ENCODE data around the gene ADGRV1.

The ADGRV1 gene

DNA sequence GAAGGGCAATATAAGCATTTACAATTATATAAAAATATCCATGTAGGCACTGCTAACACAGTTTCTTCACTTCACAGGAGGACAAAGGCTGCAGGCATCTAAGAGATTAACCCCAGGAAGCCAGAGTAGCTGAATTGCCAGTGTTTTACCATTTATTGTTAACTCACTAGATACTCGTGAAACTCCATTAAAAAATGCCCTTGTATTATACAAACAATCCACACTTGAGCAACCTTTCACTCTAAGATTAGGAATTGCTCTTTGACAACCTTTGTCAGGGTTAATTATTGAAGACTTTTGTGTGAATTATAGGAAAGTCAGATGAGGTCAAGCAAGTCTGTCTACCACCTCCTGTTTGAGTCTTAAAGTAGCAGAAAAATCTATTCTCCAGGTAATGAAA, 317.8 kb downstream of the ADGRV1 start:
- no peak for DNase-seq

DNA sequence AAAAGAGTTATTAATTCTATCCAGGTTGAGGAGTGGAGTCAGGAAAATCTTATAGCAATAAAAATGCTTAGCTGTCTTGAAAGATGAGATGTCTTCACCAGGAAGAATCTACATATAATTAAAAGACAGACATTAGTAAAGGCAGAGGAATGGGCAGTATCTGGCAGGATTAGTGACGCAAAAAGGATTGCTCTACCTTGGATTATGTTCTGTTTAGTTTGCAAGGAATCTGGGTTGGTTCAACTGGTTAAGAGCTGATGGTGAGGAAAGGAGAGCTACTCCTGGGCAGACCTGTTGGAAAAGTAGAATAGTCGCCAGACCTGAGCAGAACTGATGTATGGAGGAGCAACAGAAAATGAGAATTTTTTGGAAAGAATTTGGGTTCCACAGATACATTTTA, 318.5 kb downstream of the ADGRV1 start:
- no peak for DNase-seq

DNA sequence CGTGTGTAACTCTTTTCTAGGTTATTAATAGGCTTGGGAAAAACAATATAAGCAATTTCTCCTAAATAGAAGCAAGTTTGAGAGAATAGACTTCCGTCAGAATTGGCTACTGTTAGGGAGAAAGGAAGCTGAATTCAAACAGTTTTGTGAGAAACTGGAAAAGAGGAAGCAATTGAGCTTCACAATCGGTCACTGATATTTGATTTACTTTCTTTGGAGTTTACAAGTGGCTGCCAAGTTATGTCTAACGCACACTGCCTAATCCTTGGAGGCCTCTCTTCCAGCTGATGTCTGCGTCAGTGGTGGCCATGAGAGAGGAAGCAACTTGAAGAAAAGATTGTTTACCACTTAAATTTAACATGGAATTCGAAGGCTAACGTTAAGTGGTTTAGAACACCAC, 319.5 kb downstream of the ADGRV1 start:
- DNase-seq, result no peak

DNA sequence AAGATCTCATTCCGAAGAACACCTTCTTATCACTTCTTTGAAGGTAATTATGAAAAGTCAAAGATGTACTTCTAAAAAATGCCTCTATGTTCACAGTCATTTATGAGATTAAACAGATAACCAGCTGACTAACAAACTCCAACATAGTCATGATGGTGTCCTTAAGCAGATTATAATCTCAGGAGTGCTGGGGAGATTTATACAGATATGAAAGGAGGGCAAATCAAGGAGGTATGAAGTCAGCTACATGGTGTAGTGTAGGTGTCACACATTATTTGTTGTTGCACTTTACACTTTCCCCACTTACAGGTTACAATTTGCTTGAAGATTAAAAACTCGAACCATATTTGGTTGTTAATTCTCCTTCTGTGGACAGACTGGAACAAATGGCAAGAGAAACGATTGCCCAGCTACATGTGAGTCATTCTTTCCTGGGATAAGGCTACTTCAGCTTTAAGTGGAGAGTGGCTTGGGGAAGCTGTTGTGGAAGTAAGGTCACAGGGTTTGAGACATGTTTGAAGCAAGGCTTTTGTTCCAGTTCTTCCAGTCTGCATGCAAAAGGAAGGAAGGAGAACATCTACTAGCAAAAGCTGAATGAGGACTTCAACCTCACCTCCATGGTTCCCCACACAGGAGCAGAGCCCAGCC, 320.1 kb downstream of the ADGRV1 start:
- DNase-seq, result no peak

DNA sequence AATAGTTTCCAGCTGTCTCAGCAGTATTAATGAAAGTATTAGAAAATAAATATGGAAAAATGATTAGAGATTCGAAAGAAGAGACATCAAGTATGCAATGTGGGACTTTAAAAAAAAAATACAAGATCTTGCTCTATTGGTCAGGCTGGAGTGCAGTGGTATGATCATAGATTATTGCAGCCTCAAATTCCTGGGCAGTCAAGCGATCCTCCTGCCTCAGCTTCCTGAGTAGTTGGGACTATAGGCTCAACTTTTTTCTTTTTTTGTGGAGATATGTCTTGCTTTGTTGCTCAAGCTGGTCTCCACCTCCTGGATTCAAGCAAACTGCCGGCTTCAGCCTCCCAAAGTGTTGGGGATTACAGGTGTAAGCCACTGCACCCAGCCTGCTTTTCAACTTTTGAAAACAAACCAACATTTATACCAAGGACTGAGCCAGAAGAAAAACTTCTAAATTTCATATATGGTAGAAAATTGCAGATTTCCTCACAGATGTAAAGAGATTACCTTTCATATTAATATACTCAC, 323.1 kb downstream of the ADGRV1 start:
- no peak for DNase-seq

DNA sequence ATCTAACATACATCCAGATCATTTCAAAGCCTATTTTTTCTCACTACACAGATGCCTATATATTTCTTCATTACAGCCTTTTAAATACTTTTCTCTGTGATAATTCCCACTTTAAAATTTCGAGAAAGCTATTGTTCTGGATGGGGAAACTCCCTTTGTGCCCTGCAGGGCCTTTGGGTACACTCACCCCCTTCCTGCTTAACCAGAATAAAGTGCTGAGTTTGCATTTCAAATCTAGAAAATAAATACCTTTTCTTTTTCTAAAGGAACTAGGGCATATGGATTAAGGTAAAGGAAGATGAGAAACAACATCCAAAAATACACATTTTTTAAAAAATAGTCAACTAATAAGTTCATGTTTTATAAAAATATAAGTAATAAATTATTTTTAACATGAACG, 323.9 kb downstream of the ADGRV1 start:
- no peak for DNase-seq

DNA sequence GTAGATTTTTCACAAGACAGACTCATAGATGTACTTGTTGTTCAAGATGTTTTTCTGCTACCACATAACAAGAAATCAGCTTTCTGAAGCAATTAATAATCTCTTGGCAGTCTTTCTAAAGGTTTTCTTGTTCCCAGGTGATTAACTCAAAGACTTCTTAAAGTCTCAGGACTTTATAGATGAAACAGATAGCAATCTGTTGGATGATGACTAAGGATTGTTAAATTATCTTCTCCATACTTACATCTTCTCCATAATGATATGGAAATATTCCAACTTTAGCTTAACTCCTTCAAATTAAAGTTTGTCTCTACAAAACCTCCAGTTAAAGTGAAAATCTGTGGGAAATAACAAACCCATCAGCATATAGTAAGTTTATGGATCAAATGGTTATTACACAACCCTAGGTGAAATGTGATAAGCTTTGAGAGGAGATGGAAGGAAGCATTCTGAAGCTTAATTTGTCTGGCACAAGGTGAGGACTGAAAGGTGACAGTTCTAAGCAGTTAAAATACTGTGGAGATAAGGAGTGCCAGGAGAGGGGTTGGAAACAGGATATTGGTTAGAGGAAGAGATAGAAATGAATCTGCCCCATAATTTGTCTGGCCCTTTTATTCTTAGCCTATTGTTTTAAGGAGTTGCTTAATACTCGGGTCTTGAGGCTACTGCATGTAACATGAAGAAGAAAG, 326.7 kb downstream of the ADGRV1 start:
- no peak for DNase-seq

DNA sequence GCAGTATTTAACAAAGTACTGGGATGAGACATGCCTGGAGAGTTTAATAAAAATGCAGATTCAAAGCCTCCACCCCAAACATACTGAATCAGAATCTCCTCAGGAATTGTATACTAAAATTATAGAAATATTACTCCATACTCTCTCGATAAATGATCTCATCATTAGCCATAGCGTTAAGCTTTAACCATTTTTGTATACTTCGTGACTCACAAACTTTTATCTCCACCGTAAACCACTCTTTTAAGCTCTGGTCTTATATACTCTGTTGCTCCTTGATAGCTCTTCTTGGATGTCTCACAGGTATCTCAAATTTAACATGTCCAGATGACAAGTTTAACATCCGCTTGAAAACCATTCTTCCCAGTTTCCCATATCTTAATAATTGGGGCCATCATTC, 327.8 kb downstream of the ADGRV1 start:
- no peak for DNase-seq

DNA sequence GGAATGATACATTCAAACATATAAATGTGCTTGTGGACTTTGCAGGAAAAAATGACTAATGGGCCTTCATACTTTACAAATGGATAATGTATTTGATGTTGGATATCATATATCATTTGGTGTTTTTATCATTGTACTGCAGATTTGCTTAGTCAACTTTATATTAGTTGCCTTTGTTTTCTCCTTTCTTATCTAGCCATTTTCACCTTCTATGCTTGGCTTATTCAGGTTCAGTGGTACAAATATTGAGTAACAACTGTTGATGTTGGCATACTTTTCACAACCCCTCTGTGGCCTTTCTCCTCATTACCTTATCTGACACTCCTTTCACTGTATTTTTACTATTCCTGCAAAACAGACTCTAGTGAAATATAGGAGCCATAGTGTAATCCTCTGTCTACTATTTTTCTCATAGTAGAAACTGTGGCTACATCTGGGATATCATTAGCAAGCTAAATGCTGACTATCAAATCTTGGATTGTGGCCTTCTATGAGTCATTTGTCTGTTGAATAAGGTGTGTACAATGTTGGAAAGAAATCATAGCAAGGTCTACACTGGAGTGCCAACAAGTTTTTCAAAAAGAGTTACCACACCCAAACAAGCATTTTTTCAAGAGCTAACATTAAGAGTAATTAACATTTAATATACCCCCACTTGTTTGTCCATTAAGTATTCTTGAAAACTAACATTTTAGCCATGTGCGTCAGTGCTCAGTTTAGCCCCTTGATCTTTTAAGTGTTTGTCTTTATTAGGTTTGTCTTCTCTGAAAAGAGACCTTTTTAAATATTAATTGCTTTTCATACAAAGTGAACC, 330.1 kb downstream of the ADGRV1 start:
- peak; percentile 10 for DNase-seq

DNA sequence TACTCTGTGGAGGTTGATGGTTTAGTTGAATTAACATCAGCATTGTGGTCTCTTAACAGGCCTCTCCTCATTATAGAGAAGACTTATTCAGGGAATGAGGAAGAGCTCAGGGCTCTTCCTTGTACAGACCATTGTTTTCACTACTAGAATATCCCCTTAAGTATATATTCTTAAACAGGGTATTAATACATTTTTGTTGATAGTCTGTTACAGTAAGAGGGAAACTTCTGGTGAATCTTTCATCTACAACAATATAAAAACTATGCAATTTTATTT, 330.7 kb downstream of the ADGRV1 start:
- DNase-seq, result no peak

DNA sequence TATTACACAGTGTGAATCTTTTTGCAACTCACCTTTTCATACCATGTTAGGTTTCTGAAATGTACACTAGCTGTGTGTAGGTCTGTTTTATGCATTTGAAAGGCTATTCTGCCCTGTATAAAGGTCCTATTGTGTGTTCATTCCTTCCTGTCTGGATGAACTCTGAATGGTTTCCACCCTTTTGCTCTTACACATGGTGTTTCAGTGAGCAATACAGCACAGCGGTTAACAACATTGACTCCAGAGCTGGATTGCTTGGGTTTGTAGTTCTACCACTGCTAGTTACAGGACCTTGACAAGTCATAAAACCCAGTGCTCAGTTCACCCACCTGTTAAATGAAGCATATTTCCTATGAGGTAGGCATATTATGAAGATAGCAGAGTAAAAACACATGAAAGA, 331.6 kb downstream of the ADGRV1 start:
- no peak for DNase-seq

DNA sequence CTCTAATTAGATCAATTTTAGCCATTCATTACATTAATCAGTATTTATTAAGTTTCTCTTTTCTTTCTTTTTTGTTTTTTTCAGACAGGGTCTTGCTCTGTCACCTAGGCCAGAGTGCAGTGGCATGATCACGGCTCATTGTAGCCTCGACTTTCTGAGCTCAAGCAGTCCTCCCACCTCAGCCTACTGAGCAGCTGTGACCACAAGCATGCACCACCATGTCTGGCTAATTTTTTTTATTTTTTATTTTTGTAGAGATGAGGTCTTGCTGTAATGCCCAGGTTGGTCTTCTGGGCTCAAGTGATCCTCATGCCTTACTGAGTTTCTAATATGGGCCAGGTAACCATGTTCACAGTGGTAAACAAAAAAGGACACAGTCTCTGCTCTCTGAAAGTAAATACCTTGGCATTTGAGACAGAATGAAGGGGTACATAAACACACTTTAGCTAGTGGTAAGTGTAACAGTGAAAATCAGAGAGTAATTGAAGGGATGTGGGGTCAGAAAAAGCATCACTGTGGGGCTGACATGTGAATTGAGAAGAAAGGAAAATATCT, 336.3 kb downstream of the ADGRV1 start:
- no peak for DNase-seq

DNA sequence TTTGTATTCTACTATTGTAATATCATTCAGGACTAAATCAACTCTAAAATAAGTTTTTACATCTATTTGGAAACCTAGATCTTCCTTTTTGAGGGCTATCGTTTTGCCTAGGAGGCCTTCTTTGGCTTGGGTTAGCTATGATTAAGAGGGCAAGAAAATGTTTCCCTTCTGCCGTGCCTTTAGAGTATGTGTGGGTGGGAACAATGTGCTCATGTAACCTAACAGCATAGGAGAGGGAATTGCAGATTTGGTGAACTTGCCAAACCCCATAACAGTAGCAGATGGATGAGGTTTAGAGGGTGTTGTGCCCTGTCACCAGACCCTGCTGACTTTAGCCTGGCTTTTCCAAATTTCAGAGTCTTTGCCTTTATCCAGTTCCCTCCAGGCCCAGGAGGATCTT, 339.0 kb downstream of the ADGRV1 start:
- DNase-seq, result no peak

DNA sequence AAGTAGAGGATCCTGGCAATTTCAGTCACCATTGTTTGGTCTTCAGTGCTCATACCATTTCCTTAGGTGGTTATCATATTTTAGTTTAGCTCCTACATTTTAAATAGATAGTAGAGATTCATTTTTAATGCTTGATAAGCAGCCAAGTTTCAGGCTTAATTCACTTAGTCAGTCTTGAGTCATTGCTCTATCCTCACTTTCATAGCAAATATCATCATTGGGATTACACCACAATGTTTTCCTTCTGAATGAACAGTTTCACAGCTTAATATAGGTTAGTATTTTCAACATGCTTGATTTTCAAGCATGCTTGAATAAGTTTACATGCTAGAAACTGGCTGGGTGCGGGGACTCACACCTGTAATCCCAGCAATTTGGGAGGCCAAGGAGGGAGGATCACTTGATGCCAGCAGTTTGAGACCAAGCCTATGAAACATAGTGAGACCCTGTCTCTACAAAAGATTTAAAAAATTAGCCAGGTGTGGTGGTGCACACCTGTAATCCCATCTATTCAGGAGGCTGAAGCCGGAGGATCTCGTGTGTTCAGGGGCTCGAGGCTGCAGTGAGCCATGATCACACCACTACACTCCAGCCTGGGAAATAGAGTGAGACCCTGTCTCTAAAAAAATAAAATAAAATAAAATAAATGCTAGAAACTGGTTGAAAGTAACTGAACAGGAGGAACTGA, 339.9 kb downstream of the ADGRV1 start:
- no peak for DNase-seq

DNA sequence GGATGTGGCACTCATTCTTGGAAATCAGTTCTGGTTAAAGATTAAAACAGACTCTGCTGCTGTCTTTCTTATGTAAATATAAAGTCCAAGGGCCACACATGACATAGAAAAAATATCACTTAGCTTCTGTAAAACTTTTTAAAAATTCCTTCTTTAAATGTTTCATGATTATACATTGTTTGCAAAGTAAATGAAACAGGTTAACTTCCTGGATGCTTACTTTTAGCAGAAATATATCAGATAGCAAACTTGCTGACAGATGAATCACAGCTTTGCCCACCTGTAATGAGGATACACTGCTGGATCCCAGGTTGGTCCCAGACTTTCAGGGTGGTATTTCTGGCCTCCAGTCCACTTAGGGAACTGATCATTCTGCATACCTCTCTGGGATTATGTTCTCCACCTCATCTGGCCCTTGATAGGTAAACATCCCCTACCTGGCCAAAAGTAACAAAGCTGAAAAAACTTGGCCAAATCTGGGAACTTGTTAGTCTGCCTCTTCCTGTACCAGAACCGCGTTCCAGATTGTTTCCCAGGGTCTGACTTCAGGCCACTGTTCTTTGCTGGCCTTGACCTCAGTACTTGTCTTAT, 340.5 kb downstream of the ADGRV1 start:
- DNase-seq, result no peak

DNA sequence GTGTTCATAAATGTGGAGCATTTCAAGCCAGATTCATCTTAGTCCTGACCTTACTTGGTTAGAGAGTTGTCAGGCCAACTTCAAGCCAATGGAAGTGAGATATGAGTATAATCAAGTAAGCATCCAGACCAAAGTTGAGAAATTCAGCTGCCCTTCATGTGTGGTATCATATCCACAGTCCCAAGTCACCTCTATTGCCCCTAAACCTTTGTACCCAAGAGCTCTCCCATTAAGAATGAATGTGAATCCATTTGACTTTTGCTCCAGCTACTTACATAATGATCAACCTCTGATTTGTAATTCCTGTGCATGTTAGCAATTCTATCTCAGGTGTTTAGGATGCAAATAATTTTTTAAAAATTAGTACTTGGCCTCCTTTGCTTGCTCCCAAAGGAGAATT, 342.7 kb downstream of the ADGRV1 start:
- no peak for DNase-seq

DNA sequence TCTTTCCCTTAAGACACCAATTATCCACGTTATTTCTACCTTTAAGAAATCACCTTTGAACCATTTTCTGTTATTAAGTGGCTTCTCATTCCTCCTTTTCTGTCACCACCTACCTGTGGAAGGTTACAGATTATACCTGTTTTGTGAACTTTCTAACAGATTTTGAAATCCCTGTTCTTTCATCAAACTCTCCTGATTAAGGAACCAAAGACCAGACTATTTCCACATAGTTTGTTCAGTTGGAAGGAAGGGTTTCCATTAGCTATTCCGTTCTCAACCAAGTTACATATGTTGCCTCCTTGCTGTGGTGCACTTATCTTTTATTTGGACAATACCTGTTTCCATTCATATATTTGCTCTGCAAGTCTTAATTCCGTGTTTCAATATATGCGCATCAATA, 343.6 kb downstream of the ADGRV1 start:
- DNase-seq, result no peak

DNA sequence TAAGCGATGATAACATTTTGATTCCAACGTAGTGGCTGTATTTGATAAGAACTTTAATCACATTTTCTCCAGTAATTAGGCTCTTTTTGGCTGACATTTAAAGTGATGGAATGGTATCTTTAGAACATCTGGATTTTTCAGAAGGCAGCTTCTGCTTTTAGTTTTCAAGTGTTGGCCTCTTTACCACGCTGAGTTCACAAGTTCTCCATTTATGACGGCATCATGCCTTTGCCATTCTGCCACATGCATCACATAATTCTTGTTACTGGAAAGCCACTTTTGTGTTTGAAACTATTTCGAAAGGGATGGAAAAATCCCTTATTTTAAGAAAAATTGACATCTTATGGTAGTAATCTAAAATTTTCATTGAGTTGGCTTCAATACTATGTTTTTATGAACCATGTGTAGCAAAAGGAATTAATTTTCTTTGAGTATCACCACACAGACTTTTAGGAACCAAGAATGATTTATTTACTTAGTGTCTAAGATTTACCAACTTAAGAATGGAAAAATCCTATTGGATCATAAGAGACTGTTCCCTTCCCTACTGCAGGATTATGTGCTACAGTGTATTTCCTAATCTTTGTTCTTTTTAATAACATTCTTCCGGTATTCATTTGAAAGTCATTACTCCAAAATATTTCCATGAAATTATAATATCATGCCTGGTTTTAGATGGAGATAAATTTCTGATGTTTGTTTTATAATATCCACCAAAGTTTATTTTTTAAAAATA, 344.2 kb downstream of the ADGRV1 start:
- peak; percentile 5 for DNase-seq

DNA sequence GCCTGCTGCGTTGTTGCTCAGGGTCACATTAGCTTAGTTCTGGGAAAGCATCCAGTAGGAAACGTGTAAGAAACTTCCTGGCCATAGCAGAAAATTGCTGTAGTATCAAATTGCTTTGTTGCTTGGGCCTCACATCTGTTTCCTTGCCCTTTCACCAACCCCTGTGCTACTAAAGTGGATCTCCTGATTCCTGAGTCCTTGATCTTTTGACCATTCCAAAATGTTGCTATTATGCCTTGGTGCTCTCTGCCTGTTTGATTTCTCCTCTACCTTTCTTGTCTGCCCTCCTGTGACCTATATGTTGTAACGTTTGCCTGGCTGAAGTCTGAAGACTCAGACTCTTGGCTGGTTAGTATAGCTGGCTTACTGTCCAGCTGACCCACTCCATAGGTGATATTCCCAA, 350.5 kb downstream of the ADGRV1 start:
- no peak for DNase-seq

DNA sequence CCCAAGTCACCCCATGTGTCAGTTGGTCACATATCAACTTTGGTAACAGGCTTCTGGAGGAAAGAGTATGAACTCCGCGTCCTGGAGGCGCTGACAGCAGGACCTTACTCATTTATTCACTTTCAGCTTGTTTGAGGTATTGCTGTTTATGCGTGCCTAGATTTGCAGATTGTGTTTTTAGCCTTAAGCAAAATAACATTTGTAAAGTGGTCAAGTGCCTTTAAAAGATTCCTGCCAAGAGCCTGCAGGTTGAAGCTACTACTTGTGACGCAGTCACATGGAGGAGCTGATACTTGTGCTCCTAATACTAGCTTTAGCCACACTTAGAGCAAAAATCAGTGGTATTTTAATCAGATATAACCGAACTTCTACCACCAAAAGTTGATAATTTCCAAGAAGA, 351.3 kb downstream of the ADGRV1 start:
- DNase-seq, result no peak

DNA sequence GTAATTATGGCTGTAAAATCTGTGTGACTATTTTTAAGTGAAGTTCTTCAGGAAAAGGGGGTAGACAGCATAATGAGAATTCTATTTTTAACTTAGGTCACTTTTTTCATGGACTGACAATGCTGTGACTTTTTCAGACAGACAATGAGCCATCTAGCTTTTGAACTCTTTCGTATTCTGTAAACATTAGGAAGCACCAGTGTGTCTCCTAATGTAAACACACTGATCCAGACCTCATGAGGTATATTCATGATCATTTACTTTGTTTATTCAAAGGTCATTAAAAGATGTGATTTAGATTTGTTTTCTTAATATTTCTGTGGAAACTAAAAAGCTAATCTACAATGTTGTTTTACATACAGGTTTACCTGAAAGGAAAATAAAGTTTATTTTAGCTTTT, 352.6 kb downstream of the ADGRV1 start:
- no peak for DNase-seq

DNA sequence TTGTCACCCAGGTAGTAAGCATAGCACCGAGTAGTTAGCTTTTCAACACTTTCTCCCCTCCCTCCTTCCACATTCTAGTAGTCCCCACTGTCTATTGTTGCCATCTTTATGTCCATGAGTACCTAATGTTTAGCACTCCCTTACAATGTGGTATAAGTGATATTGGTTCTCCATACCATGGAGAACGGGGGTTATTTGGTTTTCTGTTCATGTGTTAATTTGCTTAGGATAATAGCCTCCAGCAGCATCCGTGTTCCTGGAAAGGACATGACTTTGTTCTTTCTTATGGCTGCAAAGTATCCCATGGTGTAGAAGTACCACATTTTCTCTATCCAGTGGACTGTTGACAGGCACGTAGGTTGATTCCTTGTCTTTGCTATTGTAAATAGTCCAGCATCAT, 353.9 kb downstream of the ADGRV1 start:
- DNase-seq, result no peak

Measured in hematopoietic multipotent progenitor cell treated with erythropoietin and hydrocortisone succinate and interleukin-3 and kit ligand, for 6 days (in vitro differentiated cells).